Measurements from ENCODE around the gene RMDN3. TPM values are rescaled to one million over a fixed set of nuclear protein-coding genes. Genes with fewer than 3 reads are reported as not detected.

The RMDN3 gene
- total and polyA plus RNA-seq, 3 donors from 2014 or later = 31.5 to 37.3 (median 33.1) TPM

GRCh38 chr15:40693904-40694687 is 61.0 kb downstream of the RMDN3 start:
- intact Hi-C loops (cut with DNase I; ENCODE audit: low total_unique reads) = no loop called here
- Histone ChIP-seq H3K4me3 (peak overlapping the region; percentile 64 to 92), H3K27me3 (no peaks in the 10 kb centered on the region), H3K36me3 (ENCODE audit: low read depth, missing control alignments) (no peaks in the 10 kb centered on the region), H3K27ac (peak overlapping the region; percentile 99 to 100), H3K4me1 (peaks cover 12% of the 10 kb centered on the region), H3K9me3 (no peaks in the 10 kb centered on the region)
- peak; percentile 26 for DNase-seq
- WGBS, 2 donors = 14 to 24% methylated on average over 31 of the region's 31 CpGs
- TF ChIP-seq CTCF (IDR thresholded peaks at IDR 0.05) = no peak
- no peak for TF ChIP-seq POLR2A (IDR thresholded peaks at IDR 0.05)

GRCh38 chr15:40691737-40692136 is 63.3 kb downstream of the RMDN3 start:
- Histone ChIP-seq H3K36me3 (ENCODE audit: low read depth, missing control alignments) (no peaks in the 10 kb centered on the region), H3K4me3 (no peak overlapping the region), H3K27ac (no peak overlapping the region), H3K27me3 (no peaks in the 10 kb centered on the region), H3K4me1 (peaks cover 12% of the 10 kb centered on the region), H3K9me3 (no peaks in the 10 kb centered on the region)
- intact Hi-C loops (cut with DNase I; ENCODE audit: low total_unique reads) = no loop called here
- no peak for DNase-seq
- TF ChIP-seq CTCF (IDR thresholded peaks at IDR 0.05) (no peak), POLR2A (IDR thresholded peaks at IDR 0.05) (no peak)
- WGBS, 2 donors = 95 to 96% methylated on average over 4 of the region's 4 CpGs

- H3K4me3 ChIP-seq = no peak overlapping the region
- intact Hi-C loops (cut with DNase I; ENCODE audit: low total_unique reads) = no loop called here
- H3K4me1 ChIP-seq = peaks cover 9% of the 10 kb centered on the region
- no peaks in the 10 kb centered on the region for H3K36me3 ChIP-seq (ENCODE audit: low read depth, missing control alignments)
- WGBS, 2 donors = 87 to 90% methylated on average over 9 of the region's 9 CpGs
- no peak for DNase-seq
- no peaks in the 10 kb centered on the region for H3K9me3 ChIP-seq
- TF ChIP-seq POLR2A (IDR thresholded peaks at IDR 0.05) (no peak), CTCF (IDR thresholded peaks at IDR 0.05) (no peak)
- no peak overlapping the region for H3K27ac ChIP-seq
- H3K27me3 ChIP-seq = no peaks in the 10 kb centered on the region
These were observed 65.9 kb downstream of the RMDN3 start for GRCh38 chr15:40688932-40689799.

Small RNA genes lying within 50 kb of the gene (small RNA-seq; reads per million reads assigned to genes)
- 0 reads per million in 2 donors for gene SUMO2P15

Other genes starting within 250 kb of the RMDN3 start
- gene CCDC32, start 190.2 kb downstream of the RMDN3 start, total RNA-seq = 10 to 100 TPM; 13.9 to 19.4 TPM
- 18.3 TPM for gene CCDC32, start 190.2 kb downstream of the RMDN3 start, polyA plus RNA-seq (ENCODE audit: insufficient read depth, low read depth, low replicate concordance)
- gene RPUSD2, start 186.0 kb downstream of the RMDN3 start, total RNA-seq = 10 to 100 TPM; 12.3 to 14.9 TPM
- 9.0 TPM for gene RPUSD2, start 186.0 kb downstream of the RMDN3 start, polyA plus RNA-seq (ENCODE audit: insufficient read depth, low read depth, low replicate concordance)
- gene KNL1, start 161.0 kb downstream of the RMDN3 start, total RNA-seq = 10 to 100 TPM; 50.9 to 66.0 TPM
- gene KNL1, start 161.0 kb downstream of the RMDN3 start, polyA plus RNA-seq (ENCODE audit: insufficient read depth, low read depth, low replicate concordance) = 28.7 TPM
- 10 to 100 TPM; 13.8 to 16.9 TPM for gene RAD51, start 60.1 kb downstream of the RMDN3 start, total RNA-seq
- gene RAD51, start 60.1 kb downstream of the RMDN3 start, polyA plus RNA-seq (ENCODE audit: insufficient read depth, low read depth, low replicate concordance) = 76.1 TPM
- gene GCHFR, start 8.8 kb upstream of the RMDN3 start, total RNA-seq = 10 to 100 TPM in 1 of 2 donors, 1 to 10 TPM in 1; 8.5 to 15.0 TPM
- 7.4 TPM for gene GCHFR, start 8.8 kb upstream of the RMDN3 start, polyA plus RNA-seq (ENCODE audit: insufficient read depth, low read depth, low replicate concordance)
- under 1 TPM in 1 of 2 donors, not detected in 1; 0.24 TPM for gene C15orf62, start 14.7 kb upstream of the RMDN3 start, total RNA-seq
- not detected for gene C15orf62, start 14.7 kb upstream of the RMDN3 start, polyA plus RNA-seq (ENCODE audit: insufficient read depth, low read depth, low replicate concordance)
- 10 to 100 TPM; 22.4 to 38.2 TPM for gene ZFYVE19, start 51.8 kb upstream of the RMDN3 start, total RNA-seq
- gene ZFYVE19, start 51.8 kb upstream of the RMDN3 start, polyA plus RNA-seq (ENCODE audit: insufficient read depth, low read depth, low replicate concordance) = 26.3 TPM
- gene DNAJC17, start 52.2 kb upstream of the RMDN3 start, total RNA-seq = 10 to 100 TPM; 11.1 to 21.6 TPM
- gene DNAJC17, start 52.2 kb upstream of the RMDN3 start, polyA plus RNA-seq (ENCODE audit: insufficient read depth, low read depth, low replicate concordance) = 22.6 TPM
- gene PPP1R14D, start 73.5 kb upstream of the RMDN3 start, total RNA-seq = under 1 TPM; 0.43 to 0.55 TPM
- not detected for gene PPP1R14D, start 73.5 kb upstream of the RMDN3 start, polyA plus RNA-seq (ENCODE audit: insufficient read depth, low read depth, low replicate concordance)
- 10 to 100 TPM in 1 of 2 donors, 1 to 10 TPM in 1; 9.5 to 10.5 TPM for gene SPINT1, start 88.8 kb upstream of the RMDN3 start, total RNA-seq
- gene SPINT1, start 88.8 kb upstream of the RMDN3 start, polyA plus RNA-seq (ENCODE audit: insufficient read depth, low read depth, low replicate concordance) = 7.2 TPM
- gene RHOV, start 119.0 kb upstream of the RMDN3 start, total RNA-seq = under 1 TPM; 0.24 to 0.50 TPM
- gene RHOV, start 119.0 kb upstream of the RMDN3 start, polyA plus RNA-seq (ENCODE audit: insufficient read depth, low read depth, low replicate concordance) = 0.91 TPM
- 10 to 100 TPM; 25.5 to 33.4 TPM for gene VPS18, start 139.2 kb upstream of the RMDN3 start, total RNA-seq
- gene VPS18, start 139.2 kb upstream of the RMDN3 start, polyA plus RNA-seq (ENCODE audit: insufficient read depth, low read depth, low replicate concordance) = 16.3 TPM
- 1 to 10 TPM; 3.5 to 3.9 TPM for gene DLL4, start 174.1 kb upstream of the RMDN3 start, total RNA-seq
- 2.0 TPM for gene DLL4, start 174.1 kb upstream of the RMDN3 start, polyA plus RNA-seq (ENCODE audit: insufficient read depth, low read depth, low replicate concordance)
- 1 to 10 TPM; 2.5 to 5.9 TPM for gene CHAC1, start 198.2 kb upstream of the RMDN3 start, total RNA-seq
- gene CHAC1, start 198.2 kb upstream of the RMDN3 start, polyA plus RNA-seq (ENCODE audit: insufficient read depth, low read depth, low replicate concordance) = 1.8 TPM

Measured in testis (tissue), 3 donors.